ENCODE measurements around the gene MAPRE3.

The MAPRE3 gene

DNA sequence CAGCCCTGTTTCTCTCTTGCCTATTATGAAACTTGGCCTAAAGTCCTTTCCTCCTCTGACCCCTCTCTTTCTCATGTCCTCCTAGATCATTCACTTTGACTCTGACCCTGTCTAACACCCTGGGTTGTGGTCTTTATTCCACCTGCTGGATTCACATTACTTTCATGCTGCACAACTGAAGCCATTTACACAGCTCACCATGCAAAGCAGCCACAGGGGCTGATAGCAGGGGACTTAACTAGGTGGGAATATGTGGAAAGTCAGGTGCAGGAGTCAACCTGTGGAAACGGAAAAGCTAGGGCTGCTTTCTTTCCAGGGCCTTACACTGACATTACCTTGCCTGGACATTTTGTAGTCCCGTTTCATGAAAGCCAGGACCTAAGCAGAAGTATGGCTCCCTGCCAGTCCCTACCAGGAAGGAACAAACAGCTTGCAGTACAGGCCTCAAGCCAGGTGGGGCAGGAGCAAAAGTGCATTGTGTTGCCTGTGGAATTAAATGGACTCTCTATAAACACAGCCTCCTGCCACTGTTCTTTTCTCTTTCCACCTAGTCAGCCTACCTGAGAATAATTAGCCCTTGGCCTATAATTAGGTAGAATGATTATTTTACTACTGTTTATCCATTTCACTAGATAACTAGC, 11.8 kb downstream of the MAPRE3 start:
- DNase-seq (ENCODE audit: low read depth in 2 of 3, low spot score in 2 of 3): no peak

DNA sequence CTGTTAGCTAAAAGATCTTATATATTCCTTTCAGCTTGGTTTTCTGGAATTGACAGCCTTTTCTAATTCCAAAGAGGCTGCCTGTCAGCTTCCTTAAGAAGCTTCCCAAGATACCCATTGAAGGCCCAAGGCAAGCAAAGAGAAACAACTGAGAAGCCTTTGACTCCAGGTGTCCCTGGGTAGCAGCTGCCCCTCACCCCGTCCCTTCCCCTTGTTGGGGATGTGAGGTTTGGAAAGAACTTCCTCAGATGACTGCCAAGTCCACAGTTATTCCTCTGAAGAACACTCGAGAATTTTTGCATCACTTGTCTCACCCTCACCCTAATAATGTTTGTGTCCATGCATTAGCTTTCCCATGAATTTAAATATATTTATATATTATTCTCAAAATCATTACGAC, 13.3 kb downstream of the MAPRE3 start:
- DNase-seq (ENCODE audit: low read depth in 2 of 3, low spot score in 2 of 3): no peak

DNA sequence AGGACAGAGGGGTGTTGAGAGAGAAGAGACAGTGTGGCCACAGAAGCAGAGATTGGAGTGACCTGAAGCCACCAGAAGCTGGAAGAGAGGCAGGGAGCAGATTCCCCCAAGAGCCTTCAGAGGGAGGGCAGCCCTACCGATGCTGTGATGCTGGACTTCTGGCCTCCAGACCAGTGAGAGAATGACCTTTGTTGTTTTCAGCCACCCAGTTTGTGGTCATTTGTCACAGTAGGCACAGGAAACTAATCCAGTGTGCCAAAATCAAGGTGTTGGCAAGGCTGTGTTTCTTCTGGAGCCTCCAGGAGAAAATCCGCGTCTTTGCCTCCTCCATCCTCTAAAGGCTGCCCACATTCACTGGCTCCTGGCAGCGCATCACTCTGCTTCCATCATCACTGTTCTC, 15.4 kb downstream of the MAPRE3 start:
- no peak for DNase-seq (ENCODE audit: low read depth in 2 of 3, low spot score in 2 of 3)

DNA sequence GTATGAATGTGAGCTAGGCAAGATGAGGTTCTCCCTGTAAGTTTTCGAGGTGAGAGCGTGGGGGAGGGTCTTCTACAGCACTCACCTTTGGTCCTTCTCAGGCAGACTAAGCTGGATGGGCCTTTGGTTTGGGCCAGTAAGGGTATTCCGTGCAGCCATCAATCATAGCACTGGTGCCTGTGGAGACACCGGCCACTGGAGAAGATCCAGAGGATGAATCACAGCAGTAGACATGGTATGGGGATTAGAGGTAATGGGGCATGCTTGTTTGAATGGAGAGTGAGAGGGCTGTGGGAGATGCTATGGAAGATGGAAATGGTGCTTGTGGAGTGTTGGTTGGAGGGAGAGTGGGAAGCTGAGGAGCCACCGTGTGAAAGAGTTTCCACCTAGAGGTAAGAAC, 16.1 kb downstream of the MAPRE3 start:
- DNase-seq (ENCODE audit: low read depth in 2 of 3, low spot score in 2 of 3): no peak

DNA sequence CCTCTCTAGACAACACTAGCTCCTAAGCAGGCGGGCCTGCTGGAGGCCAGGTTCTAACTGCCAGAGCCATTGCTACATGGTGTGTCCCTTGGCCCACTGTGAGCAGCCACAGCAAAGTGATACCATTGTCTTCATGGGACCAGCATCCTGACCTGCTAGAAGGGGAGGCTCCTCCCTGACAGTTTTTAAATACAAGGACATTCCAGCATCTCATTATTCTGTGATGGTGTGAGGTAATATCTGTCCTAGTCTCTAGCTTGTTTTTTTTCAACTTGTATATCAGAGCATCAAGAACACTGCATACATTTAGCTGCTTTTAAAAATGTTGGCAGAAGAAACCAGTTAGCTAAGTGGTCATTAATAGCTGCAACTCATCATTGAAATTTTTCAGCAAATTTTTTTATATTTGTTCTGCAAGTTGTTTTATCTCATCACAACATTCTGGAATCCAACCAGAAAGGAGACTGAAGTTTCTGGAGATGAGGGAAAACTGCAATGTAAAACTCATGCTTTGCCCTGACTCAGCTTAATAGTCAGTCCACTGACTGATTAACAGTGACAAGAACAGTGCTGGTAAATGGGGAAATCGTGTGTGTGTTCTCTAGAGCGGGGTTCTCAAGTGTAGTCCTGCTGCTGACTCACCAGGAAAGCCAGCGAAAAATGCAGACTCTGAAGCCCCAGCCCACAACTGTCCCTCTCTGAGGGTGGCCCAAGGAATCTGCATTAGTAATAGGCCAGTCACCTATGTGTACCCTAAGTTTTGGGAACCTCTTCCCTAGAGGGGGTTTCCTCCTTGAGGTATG, 17.8 kb downstream of the MAPRE3 start:
- DNase-seq (ENCODE audit: low read depth in 2 of 3, low spot score in 2 of 3): no peak

DNA sequence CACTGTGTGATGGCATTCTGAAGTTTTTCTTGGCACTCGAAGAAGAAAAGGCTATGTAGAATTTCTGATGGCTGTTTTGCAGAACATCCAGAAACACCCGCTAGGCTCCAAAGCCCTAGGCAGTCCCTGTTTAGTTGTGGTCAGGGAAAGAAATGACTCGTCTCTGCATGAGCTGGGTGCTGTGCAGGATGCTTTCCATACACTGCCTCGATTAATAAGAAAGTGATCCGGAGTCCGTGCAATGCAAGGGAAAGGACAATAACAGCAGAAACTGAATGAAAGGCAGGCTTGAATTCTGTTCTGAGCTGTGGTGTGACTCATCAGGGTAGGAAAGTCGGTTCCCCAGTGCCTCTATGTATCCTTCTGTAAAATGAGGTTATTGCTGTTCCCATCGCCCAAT, 18.7 kb downstream of the MAPRE3 start:
- DNase-seq (ENCODE audit: low read depth in 2 of 3, low spot score in 2 of 3): no peak

DNA sequence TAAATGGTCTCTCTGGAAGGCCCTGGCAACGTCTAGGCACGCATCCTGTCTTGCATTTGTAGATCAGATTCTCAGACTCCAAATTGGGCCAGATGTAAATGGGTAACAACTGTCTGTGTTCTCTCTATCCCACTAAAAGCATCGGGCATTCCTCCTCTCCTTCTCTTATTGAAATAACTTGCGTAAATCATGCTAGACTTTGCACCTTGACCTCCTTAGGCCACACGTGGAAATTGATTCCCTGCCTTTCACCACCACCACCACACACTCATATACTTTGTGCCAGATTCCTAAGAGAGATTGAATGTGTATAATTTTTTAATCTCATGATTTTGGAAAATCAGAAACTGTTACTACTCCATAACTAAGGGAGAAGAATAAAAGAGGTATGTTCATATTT, 21.3 kb downstream of the MAPRE3 start:
- DNase-seq (ENCODE audit: low read depth in 2 of 3, low spot score in 2 of 3): no peak

DNA sequence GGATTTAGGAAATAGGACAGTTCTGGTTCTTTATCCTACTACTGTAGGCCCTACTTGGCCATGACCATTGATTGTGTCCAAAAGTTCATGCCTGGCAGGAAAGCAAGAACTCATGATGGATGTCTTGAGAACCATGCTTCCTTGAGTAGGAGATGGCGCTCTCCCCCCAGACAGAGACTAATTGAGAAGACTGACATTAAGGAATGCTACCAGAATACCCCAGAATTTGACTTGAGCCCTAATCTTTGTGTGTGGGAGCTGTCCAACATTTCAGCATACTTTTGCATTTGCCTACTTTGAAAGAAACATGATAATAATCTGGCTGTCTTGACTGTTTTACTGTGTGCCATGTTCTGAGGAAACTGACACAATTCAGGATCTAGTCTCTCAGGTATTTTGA, 23.3 kb downstream of the MAPRE3 start:
- no peak for DNase-seq (ENCODE audit: low read depth in 2 of 3, low spot score in 2 of 3)

DNA sequence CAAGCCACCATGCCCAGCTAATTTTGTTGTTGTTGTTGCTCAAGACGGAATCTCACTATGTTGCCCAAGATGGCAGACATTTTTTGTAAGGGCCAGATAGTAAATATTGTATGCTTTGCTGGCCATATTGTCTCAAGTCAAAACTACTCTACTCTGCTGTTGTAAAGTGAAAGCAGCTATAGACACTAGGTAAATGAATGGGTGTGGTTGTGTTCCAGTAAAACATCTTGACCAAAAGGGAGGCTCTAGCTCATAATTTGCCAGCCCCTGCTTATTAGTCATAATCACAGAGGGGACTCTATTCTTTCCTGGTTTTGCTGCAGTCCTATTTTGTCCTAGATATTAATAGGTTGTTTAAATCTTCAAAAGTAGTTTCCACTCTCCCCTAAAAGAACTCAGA, 24.5 kb downstream of the MAPRE3 start:
- no peak for DNase-seq (ENCODE audit: low read depth in 2 of 3, low spot score in 2 of 3)

DNA sequence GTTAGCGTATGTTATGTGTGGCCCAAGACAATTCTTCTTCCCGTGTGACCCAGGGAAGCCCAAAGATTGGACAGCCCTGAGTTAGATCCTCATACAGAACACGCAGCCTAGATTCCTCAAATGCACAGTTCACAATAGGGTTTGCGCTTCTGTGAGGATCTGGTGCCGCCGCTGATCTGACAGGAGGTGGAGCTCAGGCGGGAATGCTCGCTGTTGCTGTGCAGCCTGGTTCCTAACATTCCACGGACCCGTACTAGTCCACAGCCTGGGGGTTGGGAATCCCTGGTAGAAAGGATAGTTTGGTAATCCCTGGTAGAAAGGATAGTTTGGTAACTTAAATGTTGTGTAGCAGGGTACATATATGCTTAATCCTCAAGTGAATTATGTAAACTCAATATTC, 27.0 kb downstream of the MAPRE3 start:
- no peak for DNase-seq (ENCODE audit: low read depth in 2 of 3, low spot score in 2 of 3)

DNA sequence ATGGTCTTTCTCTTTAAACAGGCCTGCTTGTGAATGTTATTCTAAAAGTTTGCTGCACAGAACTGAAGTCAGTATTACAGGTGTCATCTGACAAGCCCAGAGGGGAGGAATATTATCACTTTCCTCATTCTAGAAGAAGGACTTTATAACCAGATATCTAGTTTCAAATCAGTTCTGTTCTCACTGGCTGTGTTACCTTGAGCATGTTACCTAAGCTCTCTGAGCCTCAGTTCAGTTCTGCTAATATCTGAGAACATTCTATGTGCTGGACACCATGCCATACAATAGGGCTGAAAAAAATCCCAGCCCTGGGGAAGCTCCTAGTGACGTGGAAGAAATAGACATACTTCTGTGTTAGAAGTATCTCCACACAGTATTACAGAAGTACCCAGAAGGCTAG, 27.9 kb downstream of the MAPRE3 start:
- no peak for DNase-seq (ENCODE audit: low read depth in 2 of 3, low spot score in 2 of 3)

DNA sequence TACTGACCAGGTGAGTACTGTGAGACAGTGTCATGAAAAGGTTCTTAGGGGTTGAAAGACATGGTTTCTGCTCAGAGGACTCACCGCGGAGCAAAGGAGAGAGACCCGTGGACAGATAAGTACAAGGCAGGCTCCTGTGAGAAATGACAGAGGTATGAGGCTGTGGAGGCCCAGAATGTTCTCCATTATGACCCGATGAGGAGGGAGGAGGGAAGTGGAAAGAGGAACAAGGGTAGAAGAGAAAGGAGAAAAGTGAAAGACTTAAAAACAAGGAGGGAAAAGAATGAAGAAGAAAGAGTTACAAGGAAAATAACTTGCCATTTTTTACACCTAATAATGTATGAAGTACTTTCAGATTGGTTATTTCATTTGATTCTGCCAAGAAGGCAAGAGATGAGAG, 29.8 kb downstream of the MAPRE3 start:
- no peak for DNase-seq (ENCODE audit: low read depth in 2 of 3, low spot score in 2 of 3)

DNA sequence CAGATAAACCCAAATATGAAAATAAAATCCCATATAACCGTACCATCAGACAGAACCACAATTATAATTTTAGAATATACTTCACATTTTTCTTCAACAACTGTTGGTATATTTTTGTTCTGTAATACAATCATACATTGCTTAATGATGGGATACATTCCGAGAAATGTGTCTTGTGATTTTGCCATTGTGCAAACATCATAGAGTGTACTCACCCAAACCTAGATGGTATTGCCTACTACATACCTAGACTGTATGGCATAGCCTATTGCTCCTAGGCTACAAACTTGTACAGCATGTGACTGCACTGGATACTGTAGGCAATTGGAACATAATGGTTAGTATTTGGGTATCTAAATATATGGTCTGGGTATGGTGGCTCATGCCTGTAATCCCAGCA, 30.6 kb downstream of the MAPRE3 start:
- no peak for DNase-seq (ENCODE audit: low read depth in 2 of 3, low spot score in 2 of 3)

DNA sequence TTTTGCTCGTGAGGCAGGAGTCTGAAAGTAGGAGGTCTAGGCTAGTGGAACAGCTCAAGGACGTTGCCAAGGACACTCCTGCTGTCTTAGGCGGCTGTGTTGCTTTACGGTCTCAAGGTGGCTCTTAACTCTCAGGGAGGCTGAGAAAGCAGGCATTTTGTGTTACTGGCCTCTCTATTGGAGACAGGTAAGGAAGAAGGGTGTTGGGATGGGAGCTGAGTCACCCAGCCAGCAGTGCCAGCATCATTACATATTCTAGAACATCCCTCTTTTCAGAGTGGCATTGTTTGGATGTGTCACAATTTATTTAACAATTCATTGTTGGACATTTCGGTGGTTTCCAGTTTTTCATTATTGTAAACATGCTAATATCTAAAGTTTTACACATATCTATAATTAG, 31.5 kb downstream of the MAPRE3 start:
- DNase-seq (ENCODE audit: low read depth in 2 of 3, low spot score in 2 of 3): no peak

DNA sequence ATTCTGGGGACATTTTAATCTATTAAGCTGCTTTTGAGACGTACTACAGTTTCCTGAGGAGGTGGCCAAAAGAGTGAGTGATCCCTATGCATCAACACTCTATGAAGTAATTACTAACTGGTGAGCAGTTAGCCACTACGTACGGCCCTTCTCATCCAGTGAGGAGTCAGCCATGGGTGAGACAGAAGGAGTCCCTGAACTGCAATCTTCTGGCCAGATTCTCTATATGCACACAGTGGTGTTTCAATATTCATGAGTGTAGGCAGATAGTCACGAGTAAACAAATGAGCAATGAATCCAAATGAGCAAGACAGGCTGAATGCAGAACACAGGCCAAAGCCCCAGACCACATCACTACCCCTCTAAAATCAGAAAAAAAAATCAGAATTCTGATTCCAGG, 32.6 kb downstream of the MAPRE3 start:
- no peak for DNase-seq (ENCODE audit: low read depth in 2 of 3, low spot score in 2 of 3)

DNA sequence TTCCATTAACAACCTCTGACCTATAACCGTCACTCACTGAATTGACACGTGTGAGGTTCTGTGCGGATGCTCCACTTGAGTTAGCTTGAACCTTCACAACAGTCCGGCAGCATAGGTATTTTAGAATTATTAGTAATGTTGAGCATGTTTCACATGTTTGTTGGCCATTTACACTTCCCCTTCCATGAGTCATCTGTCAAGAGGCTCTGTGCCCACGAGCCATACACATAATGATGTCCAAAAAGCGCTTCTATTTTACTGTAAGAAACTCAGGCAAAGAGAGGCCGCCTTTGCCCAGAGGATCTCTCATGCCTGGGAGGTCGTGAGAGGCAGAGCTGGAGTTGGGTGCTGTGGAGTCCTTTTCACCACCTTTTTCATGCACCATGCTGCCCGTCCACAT, 33.4 kb downstream of the MAPRE3 start:
- DNase-seq (ENCODE audit: low read depth in 2 of 3, low spot score in 2 of 3): no peak

DNA sequence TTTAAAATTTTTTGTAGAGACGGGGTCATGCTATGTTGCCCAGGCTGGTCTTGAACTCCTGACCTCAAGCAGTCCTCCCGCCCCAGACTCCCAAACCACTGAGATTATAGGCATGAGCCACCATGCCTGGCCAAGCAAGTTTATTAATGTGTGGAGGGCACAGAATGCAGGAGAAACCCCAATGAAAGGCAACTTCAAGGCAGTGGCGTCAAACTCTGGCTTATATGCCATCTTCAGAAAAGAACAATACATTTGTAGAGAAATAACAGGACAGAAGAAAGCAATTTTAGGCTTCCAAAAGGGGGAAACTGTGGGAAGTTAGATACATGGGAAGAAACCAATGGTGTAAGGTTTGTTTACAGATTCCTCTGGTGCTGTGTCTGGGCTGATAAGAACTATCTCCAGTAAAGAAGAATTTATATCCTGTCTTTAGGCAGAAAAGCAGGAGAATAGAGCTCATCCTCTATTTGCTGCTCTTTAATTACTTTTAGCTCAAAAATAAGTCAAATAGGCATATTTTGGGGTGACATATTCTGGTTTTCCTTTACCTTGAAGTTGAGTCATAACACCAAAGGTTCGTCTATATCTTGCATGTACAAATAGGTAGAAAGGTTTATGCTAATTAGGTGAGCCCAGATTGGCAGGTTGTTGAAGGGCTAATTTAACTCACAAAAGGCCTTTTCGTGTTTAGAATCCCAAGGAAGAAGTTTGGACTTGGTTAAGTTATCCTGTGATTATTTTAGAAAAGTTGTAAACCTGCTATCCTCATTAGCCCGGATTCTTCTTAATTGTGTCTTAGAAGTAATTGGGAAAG, 36.4 kb downstream of the MAPRE3 start:
- DNase-seq (ENCODE audit: low read depth in 2 of 3, low spot score in 2 of 3): no peak

DNA sequence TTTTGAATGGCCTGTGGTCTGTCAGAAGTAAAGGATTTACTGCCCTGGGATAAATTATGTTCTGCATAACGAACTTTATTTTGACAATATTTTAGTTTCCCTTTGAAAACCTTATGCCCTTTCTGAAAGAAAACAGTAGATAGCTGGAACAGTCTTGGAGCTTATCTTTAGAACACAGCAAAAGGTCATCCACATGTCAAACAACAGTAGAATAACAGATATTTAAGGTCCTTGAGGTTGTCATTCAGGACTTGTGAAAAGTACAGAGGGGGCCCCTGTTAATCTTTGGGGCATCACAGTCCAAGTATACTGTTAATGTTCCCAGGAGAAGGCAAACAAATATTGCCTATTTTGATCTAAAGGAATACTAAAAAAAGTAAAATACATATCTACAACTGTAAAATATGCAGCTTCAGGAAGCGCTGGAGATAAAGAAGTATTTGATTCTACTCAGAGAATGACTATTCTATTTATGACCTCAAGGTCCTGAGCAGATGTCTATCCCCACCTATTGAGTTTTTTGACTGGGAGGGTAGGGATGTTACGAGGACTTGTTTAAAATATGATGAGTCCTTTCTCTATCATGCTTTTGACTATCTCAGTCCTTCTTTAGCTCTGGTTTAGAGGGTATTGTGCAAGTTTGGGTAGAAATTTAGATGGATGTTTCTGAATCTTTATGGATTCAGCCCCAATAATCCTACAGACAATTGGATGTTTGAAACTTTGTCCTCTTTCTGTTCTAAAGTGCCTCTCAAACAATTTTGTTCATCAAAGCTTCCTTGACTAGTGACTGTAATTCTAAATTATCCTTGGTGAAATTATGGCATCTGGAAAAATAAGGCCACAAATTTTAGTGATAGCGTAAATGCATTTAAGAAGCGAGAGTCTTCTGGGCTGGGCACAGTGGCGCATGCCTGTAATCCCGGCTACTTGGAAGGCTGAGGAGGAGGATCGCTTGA, 37.3 kb downstream of the MAPRE3 start:
- DNase-seq (ENCODE audit: low read depth in 2 of 3, low spot score in 2 of 3): no peak

DNA sequence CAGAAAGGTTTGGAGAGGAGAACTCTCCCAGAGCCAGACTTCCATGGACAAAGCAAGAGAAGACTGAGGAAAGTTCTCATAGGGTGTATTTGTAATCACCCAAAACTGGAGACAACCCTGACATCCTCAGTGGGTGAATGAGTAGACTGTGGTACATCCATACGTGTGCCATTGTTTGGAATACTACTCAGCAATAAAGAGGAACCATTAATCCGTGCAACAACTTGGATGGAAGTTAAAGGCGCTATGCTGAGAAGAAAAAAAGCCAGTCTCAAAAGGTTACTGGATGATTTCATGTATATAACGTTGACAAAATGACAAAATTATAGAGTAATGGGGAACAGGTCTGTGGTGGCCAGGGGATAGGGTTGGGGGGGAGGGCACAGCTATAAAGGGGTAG, 38.2 kb downstream of the MAPRE3 start:
- no peak for DNase-seq (ENCODE audit: low read depth in 2 of 3, low spot score in 2 of 3)

DNA sequence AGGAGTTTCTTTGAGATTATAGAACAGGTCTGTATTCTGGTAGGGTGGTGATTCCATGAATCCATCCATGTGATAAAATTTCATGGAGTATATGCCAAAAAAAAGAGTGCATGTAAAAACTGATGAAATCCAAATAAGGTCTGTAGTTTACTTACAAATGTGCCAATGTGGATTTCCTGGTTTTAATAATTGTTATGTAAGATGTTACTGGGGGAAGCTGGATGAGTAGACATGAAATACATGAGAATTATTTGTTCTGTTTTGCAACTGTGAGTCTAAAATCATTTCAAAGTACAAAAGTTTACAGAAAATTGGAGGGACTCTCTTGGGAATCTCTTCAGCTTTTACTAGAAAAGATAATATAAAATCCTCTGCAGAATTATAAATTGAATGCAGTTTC, 38.6 kb downstream of the MAPRE3 start:
- no peak for DNase-seq (ENCODE audit: low read depth in 2 of 3, low spot score in 2 of 3)

DNA sequence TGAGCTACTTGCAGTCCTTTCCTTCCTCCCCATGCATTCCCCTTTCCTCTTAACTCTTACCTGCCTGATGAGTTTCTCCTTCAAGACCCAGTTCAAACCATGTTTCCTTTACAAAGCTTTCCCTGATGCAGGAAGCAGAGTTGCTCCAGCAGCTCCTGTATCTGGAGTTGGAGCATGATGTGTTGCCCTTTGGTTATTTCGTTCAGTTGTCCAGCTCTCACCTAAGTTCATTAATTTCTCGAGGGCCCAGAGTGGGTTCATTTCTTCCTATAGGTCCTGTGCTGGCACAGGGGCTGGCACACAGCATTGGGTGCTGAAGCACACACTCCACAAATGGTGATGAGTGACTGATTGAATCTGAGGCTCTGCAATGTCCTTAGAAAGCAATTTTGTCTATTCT, 39.3 kb downstream of the MAPRE3 start:
- no peak for DNase-seq (ENCODE audit: low read depth in 2 of 3, low spot score in 2 of 3)

Data from activated CD8-positive, alpha-beta memory T cell treated with anti-CD3 and anti-CD28 coated beads for 48 hours (primary cell).